Mucosa of descending colon (tissue), 3 donors: ENCODE measurements around the gene PACRG. TPM values are rescaled to one million over a fixed set of nuclear protein-coding genes. Genes with fewer than 3 reads are reported as not detected.

ENCODE experiments used
- ATAC-seq: fragments of 200-7000 bp; cut with Tn5 transposase; one replicate; pipeline ENCODE4 v1.9.1; 2020; ENCODE audit warnings: mild to moderate bottlenecking, moderate library complexity
- DNase-seq, 3 donors: peaks; one replicate each; pipeline ENCODE4 v3.0.0-alpha.2; 2020
- H3K36me3 ChIP-seq: fragments of 200-600 bp; one replicate; pipeline ENCODE4 v1.8.0; 2021; ENCODE audit warnings: low read depth, mild to moderate bottlenecking
- H3K4me1 ChIP-seq: fragments of 200-600 bp; one replicate; pipeline ENCODE4 v1.8.0; 2021; ENCODE audit warnings: low read depth, mild to moderate bottlenecking
- H3K4me3 ChIP-seq: fragments of 200-600 bp; one replicate; pipeline ENCODE4 v1.8.0; 2021; ENCODE audit warnings: mild to moderate bottlenecking
- H3K9me3 ChIP-seq: fragments of 200-600 bp; one replicate; pipeline ENCODE4 v1.8.0; 2021; ENCODE audit warnings: mild to moderate bottlenecking
- CTCF ChIP-seq: fragments of 200-600 bp; IDR thresholded peaks from one replicate; pipeline ENCODE4 v1.8.0; 2022; ENCODE audit warnings: antibody characterized with exemption, mild to moderate bottlenecking
- intact Hi-C, 2 donors: fragments of 100-400 bp; cut with DNase I in 1 of 2; cut with micrococcal nuclease in 1 of 2; formaldehyde crosslinking; loops; one replicate each; pipeline versions ENCODE4 v1.11.0 to v1.11.1; 2022; cut with DNase I, micrococcal nuclease
- total RNA-seq, 3 donors: library from RNA; stranded (reverse); fragmentation: NEBNext Ultra II Directional in 2 of 3; extraction: Animal tissue kit (Norgen Biotek cat#: 25700) in 2 of 3; gene quantifications; one replicate each; pipeline versions ENCODE4 v1.2.1 to v1.2.4, GENCODE V29; 2021 to 2023
- donor health status: DM: no; HTN: no; CAD: no; lungs with moderate emphysema.
- donor health status: DM: no; HTN: no; CAD: no.
- donor health status: DM: no; HTN: yes; CAD: no.

PACRG gene
- total RNA-seq, 3 donors from 2014 or later = 1.1 to 1.5 (median 1.3) TPM

- no peaks in the 10 kb centered on the region for H3K36me3 ChIP-seq
- no peak for ATAC-seq
Observed at GRCh38 chr6:163118941-163119340, 391.2 kb downstream of the PACRG start.

GRCh38 chr6:163120223-163120622 lies 392.4 kb downstream of the PACRG start:
- H3K4me3 ChIP-seq = no peak overlapping the region
- ATAC-seq = no peak
- TF ChIP-seq CTCF = no peak

More at GRCh38 chr6:163118941-163119340, 391.2 kb downstream of the PACRG start:
- no peak overlapping the region for H3K4me3 ChIP-seq
- H3K9me3 ChIP-seq = peaks cover 3% of the 10 kb centered on the region
- no peak for TF ChIP-seq CTCF
- H3K4me1 ChIP-seq = no peaks in the 10 kb centered on the region
- DNase-seq = no peak
- intact Hi-C loops = no loop called here

GRCh38 chr6:163121270-163121669 lies 393.5 kb downstream of the PACRG start:
- Histone ChIP-seq H3K4me1 (no peaks in the 10 kb centered on the region), H3K4me3 (no peak overlapping the region), H3K36me3 (no peaks in the 10 kb centered on the region), H3K9me3 (no peaks in the 10 kb centered on the region)
- DNase-seq = no peak
- intact Hi-C loops = no loop called here
- ATAC-seq = no peak
- no peak for TF ChIP-seq CTCF

More at GRCh38 chr6:163120223-163120622, 392.4 kb downstream of the PACRG start:
- no peak for DNase-seq
- H3K9me3 ChIP-seq = no peaks in the 10 kb centered on the region
- H3K4me1 ChIP-seq = no peaks in the 10 kb centered on the region
- no peaks in the 10 kb centered on the region for H3K36me3 ChIP-seq
- intact Hi-C loops = no loop called here

GRCh38 chr6:163122365-163122764 lies 394.6 kb downstream of the PACRG start:
- no peaks in the 10 kb centered on the region for H3K9me3 ChIP-seq
- intact Hi-C loops = no loop called here
- ATAC-seq (no peak), DNase-seq (peak in 1 of 3 donors; percentile 9)
- TF ChIP-seq CTCF = no peak
- H3K4me3 ChIP-seq = no peak overlapping the region
- no peaks in the 10 kb centered on the region for H3K4me1 ChIP-seq
- H3K36me3 ChIP-seq = no peaks in the 10 kb centered on the region

GRCh38 chr6:163123098-163123497 lies 395.3 kb downstream of the PACRG start:
- H3K4me1 ChIP-seq = no peaks in the 10 kb centered on the region
- ATAC-seq (no peak), DNase-seq (no peak)
- H3K9me3 ChIP-seq = no peaks in the 10 kb centered on the region
- intact Hi-C loops = no loop called here
- no peaks in the 10 kb centered on the region for H3K36me3 ChIP-seq
- no peak for TF ChIP-seq CTCF
- no peak overlapping the region for H3K4me3 ChIP-seq

GRCh38 chr6:163126741-163127140 lies 399.0 kb downstream of the PACRG start:
- no peaks in the 10 kb centered on the region for H3K4me1 ChIP-seq
- no peak overlapping the region for H3K4me3 ChIP-seq
- H3K9me3 ChIP-seq = no peaks in the 10 kb centered on the region
- H3K36me3 ChIP-seq = no peaks in the 10 kb centered on the region
- intact Hi-C loops = no loop called here
- ATAC-seq (no peak), DNase-seq (no peak)
- TF ChIP-seq CTCF = no peak
